ENCODE results near the gene FAM227B.

GRCh38 chr15:49620658-49621368 lies at the start of gene FAM227B, which contains the start of gene DTWD1:
- TF ChIP-seq POLR2AphosphoS5 (IDR thresholded peaks at IDR 0.05) (peak; percentile 91), POLR2A (IDR thresholded peaks at IDR 0.05) (peak; percentile 72)
